Keratinocyte (primary cell): ENCODE data around the gene PROC. TPM values are rescaled to one million over a fixed set of nuclear protein-coding genes. Genes with fewer than 3 reads are reported as not detected.

Source experiments
- DNase-seq: peaks from one replicate; pipeline ENCODE4 v3.0.0-alpha.2; 2011; ENCODE audit warnings: low read depth, missing footprints, low spot score
- FAIRE-seq: peaks from 2 replicates; lab custom pipeline; 2011; peaks lifted over from hg19 to GRCh38; lab: Jason Lieb, UNC
- H2AFZ ChIP-seq: 2 replicates; pipeline ENCODE4 v1.6.0; 2012; ENCODE audit warnings: low read length, control low read depth, inconsistent platforms; ENCODE audit not compliant: control insufficient read depth
- H3K27ac ChIP-seq: 2 replicates; pipeline ENCODE4 v1.5.1; 2011; ENCODE audit warnings: low read length; ENCODE audit not compliant: control insufficient read depth, insufficient read depth
- H3K27me3 ChIP-seq: 3 replicates; pipeline ENCODE4 v1.6.0; 2011; ENCODE audit warnings: low read length; ENCODE audit not compliant: control insufficient read depth, insufficient read depth; ENCODE audit errors: extremely low read depth
- H3K36me3 ChIP-seq, 2 experiments: 2 replicates in 1 of 2; 3 replicates in 1 of 2; pipeline ENCODE4 v1.5.1; 2011; ENCODE audit warnings: low read length in 2 of 2, mild to moderate bottlenecking in 1 of 2; ENCODE audit not compliant: control insufficient read depth in 2 of 2, insufficient read depth in 2 of 2; ENCODE audit errors: extremely low read depth in 1 of 2
- H3K4me1 ChIP-seq: 3 replicates; pipeline ENCODE4 v1.5.1; 2011; ENCODE audit warnings: low read length; ENCODE audit not compliant: control insufficient read depth, insufficient read depth; ENCODE audit errors: extremely low read depth
- H3K4me2 ChIP-seq: 3 replicates; pipeline ENCODE4 v1.6.0; 2011; ENCODE audit warnings: low read depth, low read length; ENCODE audit not compliant: control insufficient read depth, insufficient read depth; ENCODE audit errors: extremely low read depth
- H3K4me3 ChIP-seq, 3 experiments: fragments of 200-600 bp in 1 of 3; sonication (generic) in 1 of 3; 2 replicates in 2 of 3; 3 replicates in 1 of 3; pipeline ENCODE4 v1.5.1; 2011 to 2016; ENCODE audit warnings: low read length in 3 of 3, mild to moderate bottlenecking in 3 of 3, control low read depth in 2 of 3, inconsistent platforms in 1 of 3, low read depth in 1 of 3, mixed read lengths in 1 of 3, mixed run types in 1 of 3, moderate library complexity in 1 of 3; ENCODE audit not compliant: control insufficient read depth in 2 of 3, insufficient read depth in 2 of 3; ENCODE audit errors: extremely low read depth in 1 of 3
- H3K79me2 ChIP-seq: 2 replicates; pipeline ENCODE4 v1.6.0; 2012; ENCODE audit warnings: low read length; ENCODE audit not compliant: control insufficient read depth, insufficient read depth
- H3K9ac ChIP-seq: 3 replicates; pipeline ENCODE4 v1.6.0; 2011; ENCODE audit warnings: low read length; ENCODE audit not compliant: control insufficient read depth, insufficient read depth; ENCODE audit errors: extremely low read depth
- H3K9me1 ChIP-seq: 3 replicates; pipeline ENCODE4 v1.6.0; 2011; ENCODE audit warnings: low read length; ENCODE audit not compliant: control insufficient read depth, insufficient read depth; ENCODE audit errors: extremely low read depth
- H3K9me3 ChIP-seq: 2 replicates; pipeline ENCODE4 v1.5.1; 2012; ENCODE audit warnings: low read depth, low read length; ENCODE audit not compliant: control insufficient read depth
- H4K20me1 ChIP-seq: 3 replicates; pipeline ENCODE4 v1.6.0; 2011; ENCODE audit warnings: low read length; ENCODE audit not compliant: control insufficient read depth, insufficient read depth; ENCODE audit errors: extremely low read depth
- EZH2 ChIP-seq: IDR thresholded peaks from one replicate; pipeline ENCODE4 v1.6.1; 2012; ENCODE audit warnings: inconsistent platforms, mild to moderate bottlenecking, low read length, moderate library complexity
- dilution Hi-C: fragments of 300-500 bp; cut with MboI; formaldehyde crosslinking; loops from one replicate; pipeline ENCODE4 v1.7.0; 2020; ENCODE audit warnings: low sequenced_read_pairs; ENCODE audit not compliant: extremely low pct_ligation_motif_present
- polyA plus RNA-seq, 5 experiments: library from polyadenylated mRNA; depleted of rRNA in 3 of 5; stranded (reverse) in 3 of 5; stranded (forward) in 1 of 5; unstranded in 1 of 5; fragments of >200 nt; gene quantifications; 1 replicate in 1 of 5; 2 replicates in 3 of 5; 3 replicates in 1 of 5; pipeline versions ENCODE4 v1.2.1 to v1.2.3, GENCODE V29; 2011 to 2012; ENCODE audit warnings: missing spikeins in 2 of 5, low read depth in 1 of 5, low replicate concordance in 1 of 5
- TF ChIP-seq, protein P1 (sequence below), 3 experiments: IDR thresholded peaks in 1 of 3; conservative IDR thresholded peaks in 1 of 3; optimal IDR thresholded peaks in 1 of 3; 2 replicates in 2 of 3; 3 replicates in 1 of 3; pipeline versions ENCODE3 to v1.5.1; 2011; ENCODE audit warnings: low read length in 3 of 3, mild to moderate bottlenecking in 3 of 3, moderate library complexity in 2 of 3, control low read depth in 1 of 3, inconsistent platforms in 1 of 3; ENCODE audit not compliant: insufficient read depth in 2 of 3; ENCODE audit errors: extremely low read depth in 1 of 3

Gene PROC
- polyA plus RNA-seq, 1 donor (not counting 4 experiments of a cell fraction or from before 2014, with no cell fraction given) = 0.16 TPM

DNA sequence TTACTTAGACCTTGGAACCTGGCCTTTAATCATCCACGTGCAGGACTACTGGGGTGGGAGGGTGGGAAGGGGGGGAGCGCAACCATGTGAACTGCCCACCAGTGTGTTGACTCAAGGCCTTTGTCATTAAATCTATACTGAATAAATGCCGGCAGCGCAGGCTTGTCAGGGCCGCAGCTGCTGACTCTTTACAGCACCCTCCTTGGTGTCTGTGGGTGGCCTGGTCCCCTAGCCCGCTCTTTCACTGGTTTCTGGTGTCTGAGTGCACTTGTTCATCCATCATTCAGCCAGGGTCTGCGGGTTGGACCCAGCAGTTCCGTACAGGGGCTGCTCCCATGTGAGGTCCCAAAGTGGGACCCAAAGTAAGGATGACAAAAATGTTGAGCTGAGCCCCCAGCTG lies 42.0 kb upstream of the PROC start:
- dilution Hi-C loops = no loop called here
- H4K20me1 ChIP-seq = no peaks in the 10 kb centered on the region
- DNase-seq (no peak), FAIRE-seq (no peak)
- H3K36me3 ChIP-seq = no peaks in the 10 kb centered on the region
- no peak overlapping the region for H2AFZ ChIP-seq
- H3K4me3 ChIP-seq = no peak overlapping the region
- H3K79me2 ChIP-seq = peaks cover 74% of the 10 kb centered on the region
- H3K9me3 ChIP-seq = no peaks in the 10 kb centered on the region
- H3K4me2 ChIP-seq = no peak overlapping the region
- TF ChIP-seq, protein P1, sequence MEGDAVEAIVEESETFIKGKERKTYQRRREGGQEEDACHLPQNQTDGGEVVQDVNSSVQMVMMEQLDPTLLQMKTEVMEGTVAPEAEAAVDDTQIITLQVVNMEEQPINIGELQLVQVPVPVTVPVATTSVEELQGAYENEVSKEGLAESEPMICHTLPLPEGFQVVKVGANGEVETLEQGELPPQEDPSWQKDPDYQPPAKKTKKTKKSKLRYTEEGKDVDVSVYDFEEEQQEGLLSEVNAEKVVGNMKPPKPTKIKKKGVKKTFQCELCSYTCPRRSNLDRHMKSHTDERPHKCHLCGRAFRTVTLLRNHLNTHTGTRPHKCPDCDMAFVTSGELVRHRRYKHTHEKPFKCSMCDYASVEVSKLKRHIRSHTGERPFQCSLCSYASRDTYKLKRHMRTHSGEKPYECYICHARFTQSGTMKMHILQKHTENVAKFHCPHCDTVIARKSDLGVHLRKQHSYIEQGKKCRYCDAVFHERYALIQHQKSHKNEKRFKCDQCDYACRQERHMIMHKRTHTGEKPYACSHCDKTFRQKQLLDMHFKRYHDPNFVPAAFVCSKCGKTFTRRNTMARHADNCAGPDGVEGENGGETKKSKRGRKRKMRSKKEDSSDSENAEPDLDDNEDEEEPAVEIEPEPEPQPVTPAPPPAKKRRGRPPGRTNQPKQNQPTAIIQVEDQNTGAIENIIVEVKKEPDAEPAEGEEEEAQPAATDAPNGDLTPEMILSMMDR (optimal IDR thresholded peaks at IDR 0.05 in 1 of 3, IDR thresholded peaks at IDR 0.05 in 1 of 3, conservative IDR thresholded peaks at IDR 0.05 in 1 of 3; ENCODE audit: extremely low read depth in 1 of 3, insufficient read depth in 2 of 3, low read length in 3 of 3) = no peak
- no peak for TF ChIP-seq EZH2
- no peaks in the 10 kb centered on the region for H3K27me3 ChIP-seq
- H3K27ac ChIP-seq = no peak overlapping the region
- no peaks in the 10 kb centered on the region for H3K4me1 ChIP-seq
- H3K9ac ChIP-seq = no peak overlapping the region
- H3K9me1 ChIP-seq = no peaks in the 10 kb centered on the region

- H3K4me2 ChIP-seq = no peak overlapping the region
- no peak overlapping the region for H3K4me3 ChIP-seq
- no peaks in the 10 kb centered on the region for H3K27me3 ChIP-seq
- no peak for FAIRE-seq
- H3K9ac ChIP-seq = no peak overlapping the region
- H4K20me1 ChIP-seq = no peaks in the 10 kb centered on the region
- H3K4me1 ChIP-seq = no peaks in the 10 kb centered on the region
- no peaks in the 10 kb centered on the region for H3K9me3 ChIP-seq
- no peak for DNase-seq
- H2AFZ ChIP-seq = no peak overlapping the region
- TF ChIP-seq, protein P1 (optimal IDR thresholded peaks at IDR 0.05 in 1 of 3, IDR thresholded peaks at IDR 0.05 in 1 of 3, conservative IDR thresholded peaks at IDR 0.05 in 1 of 3; ENCODE audit: extremely low read depth in 1 of 3, insufficient read depth in 2 of 3, low read length in 3 of 3) = no peak
- no peak for TF ChIP-seq EZH2
- H3K36me3 ChIP-seq = no peaks in the 10 kb centered on the region
- H3K9me1 ChIP-seq = no peaks in the 10 kb centered on the region
- peaks cover 73% of the 10 kb centered on the region for H3K79me2 ChIP-seq
- dilution Hi-C loops = no loop called here
- no peak overlapping the region for H3K27ac ChIP-seq
These were observed 41.0 kb upstream of the PROC start for GRCh38 chr2:127377262-127377661.
